ENCODE data around the gene RYK. TPM values are rescaled to one million over a fixed set of nuclear protein-coding genes. Genes with fewer than 3 reads are reported as not detected.

Gene RYK
- total and polyA plus RNA-seq, 4 donors = 7.5 to 36.1 (median 15.3) TPM

- WGBS = 62% methylated on average over 4 of the region's 4 CpGs
- TF ChIP-seq ATF3 (IDR thresholded peaks at IDR 0.05) (no peak), JUND (IDR thresholded peaks at IDR 0.05) (no peak), FOXA2 (IDR thresholded peaks at IDR 0.05) (no peak), YY1 (IDR thresholded peaks at IDR 0.05) (no peak)
- Histone ChIP-seq H3K27me3 (ENCODE audit: control insufficient read depth in 4 of 4, insufficient read depth in 4 of 4, low read length in 3 of 4) (no peaks in the 10 kb centered on the region), H3K9me3 (ENCODE audit: control insufficient read depth in 4 of 4, low read length in 3 of 4) (no peaks in the 10 kb centered on the region), H3K9ac (ENCODE audit: low read depth in 1 of 2, low read length in 2 of 2) (no peak overlapping the region), H3K4me3 (ENCODE audit: low read depth in 1 of 3, low read length in 3 of 3) (no peak overlapping the region), H3K4me1 (ENCODE audit: control insufficient read depth in 4 of 4, insufficient read depth in 4 of 4, low read length in 3 of 4) (no peaks in the 10 kb centered on the region), H3K36me3 (ENCODE audit: control insufficient read depth in 4 of 4, insufficient read depth in 3 of 4, low read depth in 1 of 4, low read length in 3 of 4) (no peaks in the 10 kb centered on the region), H3K27ac (ENCODE audit: low read depth in 1 of 2, low read length in 2 of 2) (no peak overlapping the region)
- no peak for DNase-seq (ENCODE audit: low spot score)
Observed at GRCh38 chr3:134291319-134292254, 40.9 kb upstream of the RYK start.

- Histone ChIP-seq H3K4me3 (ENCODE audit: low read depth in 1 of 3, low read length in 3 of 3) (no peak overlapping the region), H3K4me1 (ENCODE audit: control insufficient read depth in 4 of 4, insufficient read depth in 4 of 4, low read length in 3 of 4) (no peaks in the 10 kb centered on the region), H3K36me3 (ENCODE audit: control insufficient read depth in 4 of 4, insufficient read depth in 3 of 4, low read depth in 1 of 4, low read length in 3 of 4) (no peaks in the 10 kb centered on the region), H3K27me3 (ENCODE audit: control insufficient read depth in 4 of 4, insufficient read depth in 4 of 4, low read length in 3 of 4) (no peaks in the 10 kb centered on the region), H3K9me3 (ENCODE audit: control insufficient read depth in 4 of 4, low read length in 3 of 4) (no peaks in the 10 kb centered on the region), H3K9ac (ENCODE audit: low read depth in 1 of 2, low read length in 2 of 2) (no peak overlapping the region), H3K27ac (ENCODE audit: low read depth in 1 of 2, low read length in 2 of 2) (no peak overlapping the region)
- DNase-seq (ENCODE audit: low spot score) = no peak
- TF ChIP-seq YY1 (IDR thresholded peaks at IDR 0.05) = no peak
- TF ChIP-seq ATF3 (IDR thresholded peaks at IDR 0.05) = no peak
- TF ChIP-seq EGR1 (IDR thresholded peaks at IDR 0.05; ENCODE audit: low read depth in 2 of 2) = no peak
- TF ChIP-seq HNF4A (conservative IDR thresholded peaks at IDR 0.05) = no peak
- TF ChIP-seq REST (IDR thresholded peaks at IDR 0.05) = no peak
- TF ChIP-seq ZBTB33 (IDR thresholded peaks at IDR 0.05) = no peak
- TF ChIP-seq GABPA (IDR thresholded peaks at IDR 0.05 in 1 of 2, conservative IDR thresholded peaks at IDR 0.05 in 1 of 2) = no peak
- no peak for TF ChIP-seq RAD21 (IDR thresholded peaks at IDR 0.05)
- TF ChIP-seq FOXA1 (IDR thresholded peaks at IDR 0.05) = no peak
- TF ChIP-seq SP1 (IDR thresholded peaks at IDR 0.05) = no peak
- no peak for TF ChIP-seq CTCF (IDR thresholded peaks at IDR 0.05; ENCODE audit: low read depth, low read length, missing input control)
- TF ChIP-seq NR2F2 (IDR thresholded peaks at IDR 0.05) = no peak
- TF ChIP-seq MAX (IDR thresholded peaks at IDR 0.05) = no peak
- TF ChIP-seq TAF1 (conservative IDR thresholded peaks at IDR 0.05) = no peak
- TF ChIP-seq JUND (IDR thresholded peaks at IDR 0.05) = no peak
- no peak for TF ChIP-seq RXRA (IDR thresholded peaks at IDR 0.05)
Observed at GRCh38 chr3:134287512-134287911, 36.9 kb upstream of the RYK start.
